Peyer's patch (tissue), 4 donors: ENCODE results near the gene RANBP10. TPM values are rescaled to one million over a fixed set of nuclear protein-coding genes. Genes with fewer than 3 reads are reported as not detected.

ENCODE experiments used
- DNase-seq, 3 donors: peaks; one replicate each; pipeline ENCODE4 v3.0.0-alpha.2; 2017 to 2019
- H3K27ac ChIP-seq, 4 donors: fragments of 200-600 bp; sonication (generic); one replicate each; pipeline ENCODE4 v1.5.1; 2016 to 2019
- H3K27me3 ChIP-seq, 2 donors: fragments of 200-600 bp; sonication (generic); one replicate each; pipeline ENCODE4 v1.5.1; 2019
- H3K36me3 ChIP-seq, 3 donors: fragments of 200-600 bp; sonication (generic); one replicate each; pipeline ENCODE4 v1.5.1; 2016 to 2019
- H3K4me1 ChIP-seq, 4 donors: fragments of 200-600 bp; sonication (generic); one replicate each; pipeline ENCODE4 v1.5.1; 2016 to 2019
- H3K4me3 ChIP-seq, 4 donors: fragments of 200-600 bp; sonication (generic); 1 replicate in 3 of 4; 2 replicates in 1 of 4; pipeline ENCODE4 v1.5.1; 2016 to 2019; ENCODE audit warnings: mild to moderate bottlenecking in 1 of 4
- H3K9me3 ChIP-seq, 4 donors: fragments of 200-600 bp; sonication (generic); one replicate each; pipeline ENCODE4 v1.5.1; 2016 to 2019; ENCODE audit warnings: mild to moderate bottlenecking in 1 of 4
- POLR2A ChIP-seq, 2 donors: fragments of 450-650 bp; IDR thresholded peaks; one replicate each; pipeline ENCODE4 v1.5.1; 2017; ENCODE audit warnings: antibody characterized with exemption in 2 of 2, mild to moderate bottlenecking in 2 of 2, moderate library complexity in 2 of 2
- total RNA-seq, 4 donors: library from RNA; depleted of rRNA; stranded (reverse); fragments of >200 nt; gene quantifications; one replicate each; pipeline ENCODE4 v1.1.0, GENCODE V29; 2016
- TF ChIP-seq, protein P1 (sequence below), 6 experiments: fragments of 450-650 bp in 4 of 6; fragments of 200-600 bp in 2 of 6; sonication (generic) in 1 of 6; IDR thresholded peaks; one replicate each; pipeline ENCODE4 v1.5.1; 2017 to 2019; ENCODE audit warnings: antibody characterized with exemption in 6 of 6, mild to moderate bottlenecking in 3 of 6, moderate library complexity in 1 of 6

The RANBP10 gene
- total RNA-seq, 4 donors from 2014 or later, result 15.2 to 29.9 (median 24.0) TPM

- H3K4me3 ChIP-seq, result no peak overlapping the region
- no peak overlapping the region for H3K27ac ChIP-seq
- H3K9me3 ChIP-seq, result no peaks in the 10 kb centered on the region
- TF ChIP-seq, protein P1, sequence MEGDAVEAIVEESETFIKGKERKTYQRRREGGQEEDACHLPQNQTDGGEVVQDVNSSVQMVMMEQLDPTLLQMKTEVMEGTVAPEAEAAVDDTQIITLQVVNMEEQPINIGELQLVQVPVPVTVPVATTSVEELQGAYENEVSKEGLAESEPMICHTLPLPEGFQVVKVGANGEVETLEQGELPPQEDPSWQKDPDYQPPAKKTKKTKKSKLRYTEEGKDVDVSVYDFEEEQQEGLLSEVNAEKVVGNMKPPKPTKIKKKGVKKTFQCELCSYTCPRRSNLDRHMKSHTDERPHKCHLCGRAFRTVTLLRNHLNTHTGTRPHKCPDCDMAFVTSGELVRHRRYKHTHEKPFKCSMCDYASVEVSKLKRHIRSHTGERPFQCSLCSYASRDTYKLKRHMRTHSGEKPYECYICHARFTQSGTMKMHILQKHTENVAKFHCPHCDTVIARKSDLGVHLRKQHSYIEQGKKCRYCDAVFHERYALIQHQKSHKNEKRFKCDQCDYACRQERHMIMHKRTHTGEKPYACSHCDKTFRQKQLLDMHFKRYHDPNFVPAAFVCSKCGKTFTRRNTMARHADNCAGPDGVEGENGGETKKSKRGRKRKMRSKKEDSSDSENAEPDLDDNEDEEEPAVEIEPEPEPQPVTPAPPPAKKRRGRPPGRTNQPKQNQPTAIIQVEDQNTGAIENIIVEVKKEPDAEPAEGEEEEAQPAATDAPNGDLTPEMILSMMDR (IDR thresholded peaks at IDR 0.05), result no peak
- TF ChIP-seq POLR2A (IDR thresholded peaks at IDR 0.05), result no peak
- H3K27me3 ChIP-seq, result no peaks in the 10 kb centered on the region
- H3K36me3 ChIP-seq, result peaks cover 0 to 24% (median 0%) of the 10 kb centered on the region in 3 donors
- no peak for DNase-seq
- H3K4me1 ChIP-seq, result peaks cover 0 to 24% (median 16%) of the 10 kb centered on the region in 4 donors
Observed at GRCh38 chr16:67801241-67801640, 5.1 kb downstream of the RANBP10 start.

GRCh38 chr16:67800338-67800926 lies 5.9 kb downstream of the RANBP10 start:
- Histone ChIP-seq H3K9me3 (no peaks in the 10 kb centered on the region), H3K27me3 (no peaks in the 10 kb centered on the region), H3K36me3 (peaks cover 0 to 24% (median 0%) of the 10 kb centered on the region in 3 donors), H3K4me1 (peaks cover 0 to 19% (median 14%) of the 10 kb centered on the region in 4 donors), H3K4me3 (no peak overlapping the region), H3K27ac (no peak overlapping the region)
- TF ChIP-seq POLR2A (IDR thresholded peaks at IDR 0.05), result no peak
- TF ChIP-seq, protein P1 (IDR thresholded peaks at IDR 0.05), result no peak
- DNase-seq, result no peak

DNA sequence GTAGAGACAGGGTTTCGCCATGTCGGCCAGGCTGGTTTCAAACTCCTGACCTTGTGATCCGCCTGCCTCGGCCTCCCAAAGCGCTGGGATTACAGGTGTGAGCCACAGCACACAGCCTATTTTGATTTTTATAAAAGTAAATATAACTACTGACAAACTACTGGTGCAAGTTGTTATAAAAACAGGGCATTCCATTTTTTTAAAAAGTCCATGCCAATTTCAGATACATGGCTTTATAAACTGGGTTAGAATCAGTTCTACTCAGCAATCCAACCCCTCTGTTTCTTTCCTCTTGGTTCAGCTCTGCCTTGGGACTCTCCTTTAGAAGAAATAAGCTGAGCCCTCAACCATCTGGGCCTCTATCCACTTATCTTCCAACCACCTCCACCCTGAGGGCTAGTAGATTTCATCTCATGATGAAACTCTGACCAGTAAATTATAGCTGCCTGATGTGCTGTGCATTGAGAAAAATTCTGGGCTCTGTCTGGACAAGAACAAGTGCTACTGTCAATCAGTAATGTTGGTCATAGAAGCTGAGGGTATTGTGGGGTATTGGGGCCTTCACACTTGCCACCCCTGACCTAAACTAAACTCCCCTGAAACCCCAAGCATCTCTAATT lies 10.2 kb downstream of the RANBP10 start:
- Histone ChIP-seq H3K27ac (no peak overlapping the region), H3K36me3 (peaks cover 0 to 8% (median 0%) of the 10 kb centered on the region in 3 donors), H3K9me3 (no peaks in the 10 kb centered on the region), H3K4me1 (peaks cover 0 to 3% (median under 1%) of the 10 kb centered on the region in 4 donors), H3K4me3 (no peak overlapping the region), H3K27me3 (no peaks in the 10 kb centered on the region)
- no peak for DNase-seq
- no peak for TF ChIP-seq POLR2A (IDR thresholded peaks at IDR 0.05)
- TF ChIP-seq, protein P1 (IDR thresholded peaks at IDR 0.05), result no peak

- H3K36me3 ChIP-seq, result no peaks in the 10 kb centered on the region
- H3K27me3 ChIP-seq, result no peaks in the 10 kb centered on the region
- no peaks in the 10 kb centered on the region for H3K9me3 ChIP-seq
- H3K4me3 ChIP-seq, result no peak overlapping the region
- H3K27ac ChIP-seq, result no peak overlapping the region
- DNase-seq, result no peak
- TF ChIP-seq, protein P1 (IDR thresholded peaks at IDR 0.05), result no peak
- no peak for TF ChIP-seq POLR2A (IDR thresholded peaks at IDR 0.05)
- H3K4me1 ChIP-seq, result no peaks in the 10 kb centered on the region
Observed at GRCh38 chr16:67790071-67790470, 16.3 kb downstream of the RANBP10 start.

- H3K27me3 ChIP-seq, result no peaks in the 10 kb centered on the region
- TF ChIP-seq, protein P1 (IDR thresholded peaks at IDR 0.05), result no peak
- no peak for TF ChIP-seq POLR2A (IDR thresholded peaks at IDR 0.05)
- H3K4me1 ChIP-seq, result peaks cover 0 to under 1% (median 0%) of the 10 kb centered on the region in 4 donors
- H3K27ac ChIP-seq, result no peak overlapping the region
- DNase-seq, result no peak
- H3K36me3 ChIP-seq, result no peaks in the 10 kb centered on the region
- no peaks in the 10 kb centered on the region for H3K9me3 ChIP-seq
- H3K4me3 ChIP-seq, result no peak overlapping the region
Observed at GRCh38 chr16:67786491-67786890, 19.9 kb downstream of the RANBP10 start.
